ENCODE results near the gene RERE.

RERE gene

DNA sequence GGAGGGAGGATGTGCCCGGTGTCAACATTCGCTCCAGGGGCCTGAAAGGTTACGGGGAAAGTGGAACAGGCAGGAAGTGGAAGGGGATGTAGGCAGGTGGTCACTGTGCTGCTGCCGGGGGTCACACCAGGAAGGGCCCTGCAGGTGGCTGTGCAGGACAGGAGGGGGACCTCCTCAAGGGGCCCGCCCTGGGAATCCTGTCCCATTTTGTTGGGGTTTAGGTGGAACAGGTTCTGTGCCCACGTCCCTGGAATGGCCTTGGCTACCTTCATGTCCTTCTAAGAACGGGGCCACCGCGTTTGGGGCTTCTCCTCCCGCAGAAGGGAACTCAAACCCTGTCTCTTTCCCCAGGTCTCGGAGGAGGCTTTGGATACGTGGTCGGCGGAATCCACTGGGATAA lies 487.6 kb downstream of the RERE start:
- no peak for DNase-seq (ENCODE audit: low spot score)

DNA sequence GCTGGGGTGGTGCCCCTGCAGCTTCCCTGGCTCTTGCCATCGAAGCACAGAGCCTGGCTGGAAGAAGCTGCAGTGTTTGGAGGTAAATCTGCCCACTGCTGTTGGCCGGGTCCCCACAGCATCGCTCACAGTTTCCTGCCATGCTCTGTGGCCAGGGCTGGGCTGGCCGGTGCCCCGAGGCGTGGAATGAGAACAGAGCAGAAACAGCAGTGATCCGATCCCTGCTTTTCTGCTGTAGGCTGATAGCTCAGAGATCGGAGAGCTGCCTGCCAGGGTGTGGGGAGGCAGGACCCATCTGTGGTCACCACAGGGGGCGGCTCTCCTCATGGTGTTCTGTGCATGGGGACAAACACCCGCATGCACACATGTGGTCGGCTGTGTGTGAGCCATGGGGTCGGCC lies 488.0 kb downstream of the RERE start:
- no peak for DNase-seq (ENCODE audit: low spot score)

DNA sequence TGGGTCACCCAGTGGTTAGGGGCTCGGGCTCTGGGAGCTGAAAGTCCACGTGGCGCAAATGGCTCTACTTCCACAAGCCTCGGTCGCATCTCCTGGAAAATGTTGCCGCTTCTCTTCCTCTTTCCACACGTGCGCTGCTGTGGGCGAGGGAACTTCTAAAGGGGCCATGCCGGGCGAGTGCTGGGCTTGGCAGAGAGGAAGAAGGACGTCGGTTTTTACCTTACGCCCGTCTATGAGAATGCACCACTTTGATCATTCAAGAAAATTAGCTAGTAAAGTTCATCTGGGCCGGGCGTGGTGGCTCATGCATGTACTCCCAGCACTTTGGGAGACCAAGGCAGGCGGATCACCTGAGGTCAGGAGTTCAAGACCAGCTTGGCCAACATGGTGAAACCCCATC lies 489.2 kb downstream of the RERE start:
- DNase-seq (ENCODE audit: low spot score) = no peak

GRCh38 chr1:8326265-8326664 lies 491.2 kb downstream of the RERE start:
- DNase-seq (ENCODE audit: low spot score) = no peak

DNA sequence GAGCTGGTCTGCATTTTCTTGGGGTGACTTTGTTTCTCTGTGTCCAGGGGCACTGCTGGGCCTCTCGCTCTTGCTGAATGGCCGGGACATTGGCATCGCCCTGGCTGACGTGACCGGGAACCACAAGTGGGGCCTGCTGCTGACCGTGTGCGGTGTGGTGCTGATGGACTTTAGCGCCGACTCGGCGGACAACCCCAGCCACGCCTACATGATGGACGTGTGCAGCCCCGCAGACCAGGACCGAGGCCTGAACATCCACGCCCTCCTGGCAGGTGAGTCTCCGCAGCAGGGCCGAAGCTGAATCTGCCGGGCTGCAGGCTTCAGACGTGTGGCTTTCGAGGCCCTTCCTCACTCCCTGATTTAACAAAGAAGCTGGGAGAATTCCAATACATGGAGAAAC lies 491.7 kb downstream of the RERE start:
- DNase-seq (ENCODE audit: low spot score) = no peak

DNA sequence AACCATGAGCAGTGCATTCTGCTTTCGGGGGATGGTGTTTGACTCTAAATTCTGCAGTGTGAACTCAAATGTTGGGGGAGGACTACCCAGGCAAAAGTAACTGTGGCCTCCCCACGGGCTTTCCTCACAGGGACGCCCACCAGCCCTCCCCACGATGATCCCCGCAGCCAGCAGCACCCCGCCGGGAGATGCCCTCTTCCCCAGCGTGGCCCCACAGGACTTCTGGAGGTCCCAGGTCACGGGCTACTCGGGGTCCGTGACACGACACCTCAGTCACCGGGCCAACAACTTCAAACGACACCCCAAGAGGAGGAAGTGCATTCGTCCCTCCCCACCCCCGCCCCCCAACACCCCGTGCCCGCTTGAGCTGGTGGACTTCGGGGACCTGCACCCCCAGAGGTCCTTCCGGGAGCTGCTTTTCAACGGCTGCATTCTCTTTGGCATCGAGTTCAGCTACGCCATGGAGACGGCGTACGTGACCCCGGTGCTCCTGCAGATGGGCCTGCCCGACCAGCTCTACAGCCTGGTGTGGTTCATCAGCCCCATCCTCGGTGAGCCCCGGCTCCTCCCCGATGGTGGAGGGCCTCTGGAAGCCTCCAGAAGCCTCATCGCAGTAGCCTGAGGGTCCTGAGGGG lies 493.1 kb downstream of the RERE start:
- DNase-seq (ENCODE audit: low spot score) = no peak

DNA sequence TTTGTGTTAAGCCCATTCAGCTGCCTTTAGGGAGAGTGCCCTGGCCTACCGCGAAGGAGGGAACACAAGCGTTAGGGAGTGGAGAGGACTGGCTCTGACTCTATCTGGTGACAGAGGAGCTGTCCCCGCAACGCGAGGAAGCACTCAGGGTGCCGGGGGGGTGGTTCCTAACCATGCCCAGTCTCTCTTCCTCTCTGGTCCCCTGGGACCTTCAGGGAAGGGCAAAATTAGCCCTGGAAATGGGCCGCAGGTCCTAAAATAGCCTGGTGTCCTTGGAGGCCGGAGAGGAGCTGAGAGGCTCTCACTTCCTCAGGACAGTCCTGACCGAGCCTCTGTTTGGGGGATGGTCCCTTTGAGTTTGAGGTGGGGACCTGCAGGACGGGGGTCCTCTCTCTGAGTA lies 493.7 kb downstream of the RERE start:
- DNase-seq (ENCODE audit: low spot score) = no peak

GRCh38 chr1:8321612-8322011 lies 495.8 kb downstream of the RERE start:
- no peak for DNase-seq (ENCODE audit: low spot score)

DNA sequence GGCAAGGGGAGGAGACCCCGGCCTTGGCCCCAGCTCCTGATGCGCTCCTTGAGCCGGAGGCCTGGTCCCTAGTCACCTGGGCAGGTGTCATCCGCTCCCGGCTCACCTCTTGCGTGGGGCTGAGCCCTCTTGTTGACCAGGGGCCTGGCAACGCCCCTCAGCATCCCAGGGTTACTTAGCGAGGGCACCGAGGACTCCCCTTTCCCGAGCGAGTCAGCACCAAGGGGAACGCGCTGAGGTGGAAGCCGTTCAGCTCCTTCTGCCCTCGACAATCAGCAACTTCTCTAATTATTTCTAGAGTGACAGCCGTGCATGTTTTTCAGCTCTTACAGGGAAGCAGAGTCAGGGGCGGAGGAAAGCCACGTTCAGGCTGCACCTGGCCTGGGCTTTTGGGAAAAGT lies 499.0 kb downstream of the RERE start:
- no peak for DNase-seq (ENCODE audit: low spot score)

DNA sequence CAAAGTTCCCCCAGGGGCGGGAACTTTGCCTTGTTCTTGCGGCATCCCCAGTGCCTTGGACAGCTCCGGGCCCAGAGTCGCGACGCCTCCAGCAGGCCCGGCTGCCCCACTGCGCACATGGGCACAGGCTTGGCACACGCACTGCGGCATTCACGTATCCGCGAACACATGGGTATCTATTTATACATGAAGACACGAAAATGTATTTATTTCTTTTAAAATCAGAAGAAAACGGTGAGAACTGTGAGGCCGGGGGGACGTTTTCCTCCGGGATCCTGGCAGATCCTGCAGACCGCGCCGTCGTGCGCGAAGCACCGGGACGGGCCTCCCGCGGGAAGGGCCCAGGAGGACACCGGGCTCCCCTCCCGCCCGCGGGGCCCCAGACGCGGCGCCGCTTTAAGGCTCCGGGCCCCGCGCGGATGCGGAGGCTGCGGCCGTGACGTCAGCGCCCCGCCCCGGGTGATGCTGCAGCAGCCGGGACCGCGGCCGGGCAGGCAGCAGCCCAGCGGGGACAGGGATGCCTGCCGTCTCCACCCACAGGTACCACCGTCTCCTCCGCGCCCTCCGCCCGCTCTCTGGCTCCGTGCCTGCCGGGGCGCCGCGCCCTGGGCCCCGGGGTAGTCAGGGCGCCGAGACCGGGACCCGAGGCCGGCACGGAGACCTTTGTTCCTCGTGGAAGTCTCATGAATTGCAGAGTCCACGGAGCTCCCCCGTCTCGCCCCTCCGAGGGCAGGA lies 499.6 kb downstream of the RERE start, which contains the start of gene SLC45A1:
Gene SLC45A1 (plus strand): TSS at position 468 of the 735 bp plus-strand sequence. CDS start 6,216 bp downstream, outside the sequence.
- peak; percentile 80 for DNase-seq (ENCODE audit: low spot score)

DNA sequence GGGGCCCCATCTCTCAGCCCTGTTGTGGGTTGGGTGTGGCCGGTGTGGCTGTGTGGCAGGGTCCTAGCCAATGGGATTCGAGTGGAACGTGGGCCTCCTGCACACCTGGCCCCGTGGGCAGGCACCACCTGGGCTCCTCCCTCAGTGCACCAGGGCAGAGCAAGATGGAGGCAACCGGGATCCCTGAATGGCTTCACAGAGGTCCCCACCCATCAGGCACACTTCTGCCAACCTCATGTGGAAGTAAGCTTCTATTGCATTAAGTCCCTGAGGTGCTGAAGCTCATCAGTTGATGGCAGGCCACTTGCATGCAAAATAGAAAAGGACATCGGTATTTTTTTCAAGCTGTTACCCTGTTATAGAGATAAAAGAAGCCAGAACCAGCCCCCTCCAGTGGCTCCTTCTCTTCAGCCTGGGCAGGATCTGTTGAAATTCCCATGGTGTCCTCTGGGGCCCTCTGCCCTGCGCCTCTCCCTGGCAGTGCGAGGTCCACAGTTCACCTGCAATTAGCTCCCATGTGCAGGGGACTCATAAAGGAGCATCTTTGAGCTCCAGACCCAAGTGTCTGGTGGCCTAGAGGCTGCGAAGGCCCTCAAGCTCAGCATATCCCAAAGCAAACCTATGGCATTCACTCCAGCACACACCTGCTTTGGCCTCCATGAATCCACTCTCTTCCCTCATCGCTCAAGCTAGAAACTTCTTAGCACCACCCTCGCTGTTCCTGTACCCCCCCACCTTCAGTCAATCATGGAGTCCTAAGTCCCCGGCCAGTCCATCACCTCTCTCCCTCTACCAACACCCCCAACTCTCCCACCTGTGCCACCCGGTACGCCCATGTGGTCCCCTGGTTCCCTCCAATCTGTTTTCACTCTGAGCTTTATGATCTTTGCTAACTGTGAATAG lies 501.6 kb downstream of the RERE start:
- DNase-seq (ENCODE audit: low spot score) = no peak

DNA sequence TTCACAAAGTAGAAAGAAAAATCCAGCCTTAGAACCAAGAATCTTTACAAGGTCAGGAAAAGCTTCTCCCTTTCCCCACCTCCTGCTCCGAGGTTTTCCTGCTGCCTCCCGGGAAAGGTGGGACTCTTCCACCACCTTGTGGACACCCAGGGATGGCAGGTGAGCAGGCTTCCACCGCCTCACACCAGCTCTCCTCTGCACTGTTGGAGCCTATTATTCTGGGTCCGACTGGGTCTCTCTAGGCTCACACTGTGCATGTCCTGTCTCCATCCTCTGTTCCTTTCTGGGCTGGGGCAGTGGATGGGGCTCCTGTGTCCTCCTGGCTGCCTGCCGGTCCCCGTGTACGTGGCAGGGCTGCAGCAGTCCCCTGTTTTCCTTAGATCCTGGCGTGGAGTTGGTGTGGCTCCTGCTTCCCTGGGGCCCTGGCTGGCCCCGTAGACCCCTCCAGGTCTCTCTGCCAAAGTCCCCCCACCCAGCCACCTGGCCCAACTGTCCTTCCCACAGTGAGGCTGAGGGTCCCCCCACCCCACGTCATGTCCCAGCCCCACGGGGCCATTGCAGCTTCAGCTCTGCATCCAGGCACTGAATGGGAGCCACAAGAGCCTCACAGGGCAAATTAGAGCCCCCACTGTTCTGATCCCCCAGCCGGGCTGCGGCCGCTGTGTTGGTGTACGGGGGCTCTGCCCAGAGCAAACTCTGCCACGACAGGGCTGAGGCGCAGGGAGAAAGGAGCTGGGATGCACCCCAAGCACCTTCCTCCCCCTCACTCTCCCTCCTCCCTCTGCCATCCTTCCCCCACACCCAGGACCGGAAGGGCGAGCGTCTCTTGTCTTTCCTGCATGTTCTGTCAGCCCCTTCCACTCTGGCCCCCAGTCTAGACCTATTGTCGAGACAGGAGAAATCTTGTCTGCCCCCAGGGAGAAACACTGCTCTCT lies 502.8 kb downstream of the RERE start:
- peak; percentile 79 for DNase-seq (ENCODE audit: low spot score)

- no peak for DNase-seq (ENCODE audit: low spot score)
Measured at GRCh38 chr1:8313231-8313630, 504.2 kb downstream of the RERE start.

DNA sequence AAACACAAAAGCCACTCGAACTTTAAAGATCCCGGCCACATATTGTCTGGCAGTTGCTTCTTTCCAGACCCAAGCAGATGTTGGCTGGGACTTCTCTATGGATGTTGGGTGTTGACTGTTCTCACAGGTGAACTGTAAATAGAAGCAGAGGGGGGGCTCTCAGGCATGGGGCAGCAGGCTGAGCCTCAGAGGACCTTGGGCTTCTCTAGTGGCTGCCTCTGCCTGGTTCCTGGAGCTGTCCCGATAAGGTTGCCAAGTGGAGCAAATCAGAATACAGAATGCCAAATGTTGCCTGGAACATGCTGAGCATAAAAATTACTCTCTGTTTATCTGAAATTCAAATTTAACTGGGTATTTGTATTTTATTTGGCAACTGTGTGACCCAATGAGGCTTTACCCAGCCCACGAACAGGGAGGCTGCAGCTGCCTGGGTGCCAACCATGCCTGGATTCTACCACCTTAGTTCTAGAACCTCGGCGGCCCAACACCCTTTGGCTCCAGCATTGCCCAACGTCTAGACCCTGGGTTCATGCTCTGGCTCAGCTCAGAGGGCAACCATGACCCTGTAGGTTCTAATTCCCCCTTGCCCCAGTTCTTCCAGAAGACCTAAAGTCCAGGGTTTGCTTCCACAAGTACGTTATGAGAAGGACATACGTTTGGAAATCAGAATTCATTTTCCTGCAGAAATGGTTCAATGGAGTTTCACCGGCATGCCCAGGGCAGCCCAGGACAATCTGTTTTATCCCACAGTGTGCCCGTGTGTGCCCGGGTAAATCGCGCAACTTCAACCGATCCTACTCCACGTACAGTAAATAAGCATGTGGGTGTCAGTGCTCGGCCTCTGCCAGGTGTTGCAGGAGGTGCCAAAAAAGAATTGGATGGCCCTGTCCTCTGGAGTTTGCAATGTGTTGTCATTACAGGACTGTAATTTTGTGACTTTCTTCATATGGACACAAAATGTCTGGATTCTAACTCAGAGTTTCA lies 504.9 kb downstream of the RERE start:
- no peak for DNase-seq (ENCODE audit: low spot score)

DNA sequence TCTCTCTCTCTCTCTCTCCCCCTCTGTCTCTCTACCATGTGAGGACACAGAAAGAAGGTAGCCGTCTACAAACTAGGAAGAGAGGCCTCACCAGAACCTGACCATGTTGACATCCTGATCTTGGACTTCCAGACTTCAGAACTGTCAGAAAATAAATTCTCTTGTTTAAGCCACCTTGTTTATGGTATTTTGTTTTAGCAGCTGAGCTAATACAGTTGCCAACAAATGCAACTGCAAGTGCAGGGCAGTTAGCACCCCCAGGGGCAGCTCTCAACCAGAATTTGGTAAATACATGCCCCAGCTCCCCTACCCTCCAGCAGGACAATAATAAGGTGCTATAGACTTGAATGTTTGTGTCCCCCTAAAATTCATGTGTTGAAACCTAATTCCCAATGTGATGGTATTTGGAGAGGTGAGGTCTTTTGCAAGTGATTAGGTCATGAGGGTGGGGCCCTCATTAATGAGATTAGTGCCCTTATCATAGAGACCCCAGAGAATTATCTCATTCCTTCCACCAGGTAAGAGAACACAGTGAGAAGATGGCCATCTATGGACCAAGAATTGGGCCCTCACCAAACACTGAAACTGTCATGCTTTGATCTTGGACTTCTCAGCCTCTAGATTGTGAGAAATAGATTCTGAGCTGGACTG lies 506.2 kb downstream of the RERE start:
- DNase-seq (ENCODE audit: low spot score) = no peak

DNA sequence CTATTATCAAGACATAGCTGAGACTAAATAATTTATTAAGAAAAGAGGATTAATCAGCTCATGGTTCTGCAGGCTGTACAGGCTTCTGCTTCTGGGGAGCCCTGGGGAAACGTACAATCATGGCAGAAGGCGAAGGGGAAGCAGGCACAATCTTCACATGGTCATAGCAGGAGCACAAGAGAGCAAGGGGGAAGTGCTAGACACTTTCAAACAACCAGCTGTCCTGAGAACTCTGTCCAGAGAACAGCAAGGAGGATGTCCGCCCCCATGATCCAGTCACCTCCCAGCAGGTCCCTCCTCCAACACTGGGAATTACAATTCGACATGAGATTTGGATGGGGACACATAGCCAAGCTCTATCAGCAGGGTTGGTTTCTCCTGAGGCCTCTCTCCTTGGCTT lies 509.8 kb downstream of the RERE start:
- no peak for DNase-seq (ENCODE audit: low spot score)

DNA sequence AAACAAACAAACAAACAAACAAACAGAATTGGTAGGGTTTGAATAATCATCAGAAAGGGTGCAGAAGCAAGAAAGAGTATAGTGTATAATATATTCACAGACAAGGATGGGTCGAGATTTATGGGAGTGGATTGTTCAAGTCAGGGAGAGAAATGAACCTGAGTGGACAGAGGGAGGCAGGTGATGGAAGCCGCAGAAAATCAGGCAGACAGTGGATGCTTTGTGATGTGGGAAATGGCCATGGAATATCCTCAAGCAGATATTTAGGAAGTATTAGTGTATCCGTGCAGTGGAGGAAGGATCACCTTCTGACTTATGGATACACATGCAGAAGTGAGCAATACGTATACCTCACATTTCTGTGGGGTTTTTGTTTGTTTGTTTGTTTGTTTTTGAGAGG lies 513.6 kb downstream of the RERE start:
- no peak for DNase-seq (ENCODE audit: low spot score)

DNA sequence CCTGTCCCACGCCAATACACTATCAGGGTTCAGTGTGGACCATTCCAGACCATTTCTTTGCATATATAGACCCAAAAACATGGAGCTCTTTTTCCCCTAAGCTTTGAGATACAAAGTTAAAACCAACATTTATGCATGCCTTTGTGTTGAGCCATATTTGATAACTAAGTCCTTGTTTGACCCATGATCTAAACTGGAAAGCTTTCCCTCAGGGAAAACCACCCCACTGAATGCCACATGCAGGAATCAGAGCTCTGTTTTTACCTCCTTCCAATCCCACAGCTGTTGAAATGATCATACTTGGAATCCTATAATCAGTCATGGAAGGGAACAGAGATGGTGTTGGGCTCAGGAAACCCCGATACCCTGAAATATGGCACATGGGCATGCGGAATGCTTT lies 514.3 kb downstream of the RERE start:
- no peak for DNase-seq (ENCODE audit: low spot score)

All from left forelimb (tissue), 1 donor.